AG04450 (cell line): ENCODE results near the gene SCNN1G. TPM values are rescaled to one million over a fixed set of nuclear protein-coding genes. Genes with fewer than 3 reads are reported as not detected.

ENCODE experiments used
- CTCF ChIA-PET: fragments of 300-600, 350-600 bp; formaldehyde crosslinking; extraction: SDS; loops from one replicate; lab custom pipeline; 2022; ENCODE audit warnings: antibody characterized with exemption, inconsistent platforms; lab: Charles Lee
- POLR2A ChIA-PET: fragments of 350-600 bp; formaldehyde crosslinking; extraction: SDS; loops from one replicate; lab custom pipeline; 2021; ENCODE audit warnings: antibody characterized with exemption, inconsistent platforms; lab: Yijun Ruan, JAX
- DNase-seq: peaks from one replicate; pipeline ENCODE4 v3.0.0-alpha.2; 2011; ENCODE audit warnings: low read depth, low spot score
- H3K27ac ChIP-seq: one replicate; pipeline ENCODE4 v1.5.1; 2012; ENCODE audit warnings: low read depth, low read length, control low read depth
- H3K27me3 ChIP-seq: one replicate; pipeline ENCODE4 v1.6.0; 2012; ENCODE audit warnings: low read length; ENCODE audit not compliant: control insufficient read depth, insufficient read depth
- H3K4me3 ChIP-seq: 2 replicates; pipeline ENCODE4 v1.5.1; 2011; ENCODE audit warnings: mild to moderate bottlenecking, low read depth, low read length, control low read depth
- H3K9me3 ChIP-seq: 2 replicates; pipeline ENCODE4 v1.5.1; 2012; ENCODE audit warnings: low read length; ENCODE audit not compliant: control insufficient read depth, insufficient read depth
- CTCF ChIP-seq: IDR thresholded peaks from 2 replicates; pipeline ENCODE4 v1.5.1; 2011; ENCODE audit warnings: low read depth, low read length, control low read depth, inconsistent platforms
- polyA plus RNA-seq: library from polyadenylated mRNA; depleted of rRNA; stranded (reverse); fragments of >200 nt; gene quantifications from 2 replicates; pipeline ENCODE4 v1.2.3, GENCODE V29; 2011

Gene SCNN1G
- polyA plus RNA-seq, 1 experiment = not detected

- ChIA-PET POLR2A (no interaction called here), CTCF (interaction anchor here (1.0 to 1.8 kb wide), 2 partner anchors 258 to 260 kb away, joined by 5 to 6 read pairs; no protein-coding TSS in a partner anchor)
- H3K4me3 ChIP-seq = no peak overlapping the region
- DNase-seq = no peak
- H3K27me3 ChIP-seq = no peaks in the 10 kb centered on the region
- no peak overlapping the region for H3K27ac ChIP-seq
- no peak for TF ChIP-seq CTCF
- no peaks in the 10 kb centered on the region; the same call in 1 of the 2 replicates for H3K9me3 ChIP-seq
Observed at GRCh38 chr16:23175651-23176050, 6.9 kb upstream of the SCNN1G start.

GRCh38 chr16:23181506-23181905 lies 1.0 kb upstream of the SCNN1G start:
- no peak for DNase-seq
- ChIA-PET CTCF (interaction anchor here (0.6 to 9.2 kb wide), 8 partner anchors 10 to 486 kb away, joined by 3 to 197 read pairs (median 4); no protein-coding TSS in a partner anchor), POLR2A (no interaction called here)
- Histone ChIP-seq H3K4me3 (no peak overlapping the region), H3K27me3 (peaks cover 43% of the 10 kb centered on the region), H3K9me3 (no peaks in the 10 kb centered on the region; the same call in 1 of the 2 replicates), H3K27ac (no peak overlapping the region)
- TF ChIP-seq CTCF = no peak

GRCh38 chr16:23182206-23182678 lies 303 bp upstream of the SCNN1G start:
- no peaks in the 10 kb centered on the region; the same call in 1 of the 2 replicates for H3K9me3 ChIP-seq
- POLR2A ChIA-PET = no interaction called here
- CTCF ChIA-PET = interaction anchor here (0.6 to 9.2 kb wide), 4 partner anchors 253 to 281 kb away, joined by 3 to 197 read pairs (median 6); no protein-coding TSS in a partner anchor
- no peak overlapping the region for H3K27ac ChIP-seq
- peak; percentile 4 for DNase-seq
- TF ChIP-seq CTCF = peak; percentile 55
- H3K27me3 ChIP-seq = peaks cover 43% of the 10 kb centered on the region
- H3K4me3 ChIP-seq = no peak overlapping the region

GRCh38 chr16:23183543-23183862 lies 958 bp downstream of the SCNN1G start:
- Histone ChIP-seq H3K9me3 (no peaks in the 10 kb centered on the region; the same call in 1 of the 2 replicates), H3K27me3 (peaks cover 43% of the 10 kb centered on the region), H3K4me3 (no peak overlapping the region), H3K27ac (no peak overlapping the region)
- ChIA-PET CTCF (interaction anchor here (0.6 to 9.2 kb wide), 5 partner anchors 96 to 858 kb away, joined by 3 to 197 read pairs (median 4); no protein-coding TSS in a partner anchor), POLR2A (no interaction called here)
- TF ChIP-seq CTCF = no peak
- no peak for DNase-seq

- H3K27ac ChIP-seq = no peak overlapping the region
- ChIA-PET POLR2A (no interaction called here), CTCF (interaction anchor here (9.2 kb wide), 1 partner anchor 249 kb away, joined by 197 read pairs; no protein-coding TSS in a partner anchor)
- no peaks in the 10 kb centered on the region; the same call in 1 of the 2 replicates for H3K9me3 ChIP-seq
- no peak for TF ChIP-seq CTCF
- DNase-seq = no peak
- H3K4me3 ChIP-seq = no peak overlapping the region
- peaks cover 43% of the 10 kb centered on the region for H3K27me3 ChIP-seq
Observed at GRCh38 chr16:23185656-23186055, 3.1 kb downstream of the SCNN1G start.
